ENCODE measurements around the gene ZBTB2.

The ZBTB2 gene, protein sequence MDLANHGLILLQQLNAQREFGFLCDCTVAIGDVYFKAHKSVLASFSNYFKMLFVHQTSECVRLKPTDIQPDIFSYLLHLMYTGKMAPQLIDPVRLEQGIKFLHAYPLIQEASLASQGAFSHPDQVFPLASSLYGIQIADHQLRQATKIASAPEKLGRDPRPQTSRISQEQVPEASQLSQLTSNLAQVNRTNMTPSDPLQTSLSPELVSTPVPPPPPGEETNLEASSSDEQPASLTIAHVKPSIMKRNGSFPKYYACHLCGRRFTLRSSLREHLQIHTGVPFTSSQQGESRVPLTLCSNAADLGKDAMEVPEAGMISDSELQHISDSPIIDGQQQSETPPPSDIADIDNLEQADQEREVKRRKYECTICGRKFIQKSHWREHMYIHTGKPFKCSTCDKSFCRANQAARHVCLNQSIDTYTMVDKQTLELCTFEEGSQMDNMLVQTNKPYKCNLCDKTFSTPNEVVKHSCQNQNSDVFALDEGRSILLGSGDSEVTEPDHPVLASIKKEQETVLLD

DNA sequence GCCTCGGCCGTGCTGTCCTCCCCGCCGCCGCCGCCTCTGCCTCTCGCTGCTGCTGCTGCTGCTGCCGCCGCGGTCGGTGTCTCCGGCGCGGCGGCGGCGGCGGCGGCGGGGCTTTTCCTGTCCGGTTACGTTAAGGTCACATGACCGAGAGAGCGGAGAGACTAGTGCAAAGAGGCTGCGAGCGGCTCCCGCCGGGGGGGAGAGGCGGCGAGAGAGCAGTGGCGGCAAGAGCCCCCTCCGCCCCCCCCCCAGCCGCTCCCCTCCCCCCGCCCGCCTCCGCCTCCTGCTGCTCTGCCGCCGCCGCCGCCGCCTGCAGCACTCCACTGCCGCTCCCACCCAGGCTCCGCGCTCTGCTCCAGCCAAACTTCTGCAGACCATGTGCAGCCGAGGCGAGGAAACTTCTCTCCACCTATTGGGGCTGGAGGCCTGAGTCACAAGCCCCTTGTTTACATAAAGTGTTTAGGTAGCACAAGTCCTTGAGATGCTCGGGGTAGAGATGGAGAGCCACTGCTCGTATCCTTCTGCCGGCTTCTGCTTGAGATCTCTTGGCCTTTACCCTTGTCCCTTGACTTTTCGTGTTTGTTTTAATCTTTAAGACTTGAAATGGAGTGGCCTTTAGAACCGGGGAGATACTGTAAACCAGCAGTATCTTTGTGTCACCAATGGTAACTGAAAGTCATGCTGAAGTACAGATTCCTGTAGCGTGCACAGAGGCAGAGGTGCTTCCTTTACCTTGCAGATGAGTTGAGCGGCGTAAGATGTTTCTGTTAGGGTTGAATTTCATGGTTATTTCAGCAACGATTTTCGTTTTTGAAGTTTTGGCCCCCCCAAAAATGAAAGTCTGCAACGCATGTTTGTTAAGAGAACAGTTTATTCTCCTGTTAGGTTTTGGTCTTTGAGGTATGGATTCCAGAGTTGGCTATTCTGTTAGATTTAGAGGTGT is at the start of gene ZBTB2:
Gene ZBTB2, minus strand, starts transcription at position 89 of the 943 bp plus-strand sequence. CDS start 17,922 bp downstream, outside the sequence.
- peak; percentile 14 for DNase-seq

GRCh38 chr6:151440930-151441329 is 49.6 kb upstream of the ZBTB2 start:
- no peak for DNase-seq

DNA sequence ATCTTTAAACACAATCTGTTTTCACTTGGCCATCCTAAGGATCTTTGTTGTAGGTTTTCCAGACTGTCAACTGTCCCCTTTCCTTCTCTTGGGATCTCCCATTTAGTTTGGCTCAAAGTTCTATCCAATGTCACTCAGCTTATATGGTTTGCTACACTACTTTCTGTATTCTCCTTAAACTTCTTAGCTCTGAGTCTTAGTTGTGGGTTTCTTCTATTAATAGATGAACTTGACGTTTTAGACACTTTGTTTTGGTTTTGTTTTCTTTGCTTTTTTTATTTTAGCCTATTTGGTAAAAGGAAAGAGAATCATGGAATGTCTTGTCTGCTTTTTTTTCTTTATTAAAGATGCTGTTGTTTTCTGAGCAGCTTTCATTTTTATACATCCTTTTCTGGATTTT is 49.1 kb upstream of the ZBTB2 start:
- DNase-seq = no peak

DNA sequence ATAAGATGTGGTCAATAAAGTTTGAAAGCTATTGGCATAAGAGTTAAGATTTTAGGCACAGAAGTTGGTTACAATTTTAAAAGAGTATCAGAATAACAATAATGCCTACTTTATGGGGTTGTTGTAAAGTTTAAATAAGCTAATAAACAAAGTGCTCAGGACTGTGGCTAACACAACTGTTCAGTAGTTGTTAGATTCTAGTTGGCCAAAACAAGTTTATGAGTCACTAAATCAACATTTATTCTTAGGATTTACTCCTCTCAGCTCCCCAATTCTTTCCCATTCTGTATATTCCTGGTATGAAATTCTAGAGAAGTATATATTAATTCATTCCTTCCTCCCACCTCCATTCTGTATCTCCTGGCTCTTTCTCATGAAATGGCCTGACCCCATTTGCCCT is 46.0 kb upstream of the ZBTB2 start:
- no peak for DNase-seq

GRCh38 chr6:151436802-151437201 is 45.4 kb upstream of the ZBTB2 start:
- no peak for DNase-seq

GRCh38 chr6:151436300-151436699 is 44.9 kb upstream of the ZBTB2 start:
- DNase-seq = no peak

DNA sequence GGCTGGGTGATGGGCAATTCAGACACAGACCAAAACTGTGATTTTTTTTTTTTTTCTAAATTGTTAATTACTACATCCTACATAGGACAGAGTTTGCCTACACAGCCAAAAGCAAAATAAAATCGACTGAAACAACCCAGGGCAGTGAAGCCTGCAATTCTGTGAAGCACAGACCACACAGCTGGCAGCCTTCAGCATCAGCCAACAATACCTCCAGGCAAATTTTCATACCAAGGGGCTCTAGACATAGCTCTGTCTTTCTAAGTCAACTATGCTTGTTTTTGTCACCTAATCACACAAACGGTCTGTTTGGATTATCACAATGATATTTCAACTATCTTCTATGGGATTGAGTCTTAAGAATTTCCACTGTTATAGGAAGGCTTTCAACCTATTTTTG is 43.0 kb upstream of the ZBTB2 start:
- DNase-seq = no peak

DNA sequence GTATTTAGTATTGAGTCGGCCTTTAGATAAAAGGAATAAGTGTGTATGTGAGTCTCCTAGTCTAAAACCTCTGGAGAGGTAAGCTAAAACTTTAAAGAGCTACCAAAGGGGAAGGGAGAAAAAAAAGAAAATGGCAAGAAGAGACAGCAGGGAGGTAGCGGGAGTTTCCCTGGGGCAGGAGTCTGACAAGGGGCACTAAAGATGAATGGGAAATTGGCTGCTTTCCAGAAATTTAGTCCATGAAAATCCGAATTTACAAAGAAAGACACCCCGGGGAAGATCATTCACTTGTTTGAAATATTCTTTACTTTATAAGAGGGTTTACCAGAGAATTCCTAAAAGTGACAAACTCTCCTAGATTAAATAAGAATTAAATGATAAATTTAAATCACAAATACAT is 41.3 kb upstream of the ZBTB2 start:
- DNase-seq = no peak

DNA sequence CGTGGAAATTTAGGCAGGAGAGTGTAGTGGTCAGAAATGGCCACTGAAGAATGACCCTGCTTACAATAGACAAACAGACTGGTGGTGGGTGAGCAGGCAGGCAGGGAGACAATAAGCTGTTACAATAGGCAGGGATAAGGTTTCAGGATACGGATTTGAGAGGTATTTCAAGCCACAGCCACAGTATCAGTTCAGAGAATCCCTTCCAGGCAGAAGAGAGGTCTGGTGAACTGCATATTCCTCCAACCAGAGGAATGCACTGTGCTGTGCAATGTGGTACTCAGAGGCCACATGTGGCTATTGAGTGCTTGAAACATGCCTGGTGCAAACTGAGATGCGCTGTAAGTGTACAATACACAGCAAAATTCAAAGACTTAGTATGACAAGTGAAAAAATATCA is 40.0 kb upstream of the ZBTB2 start:
- no peak for DNase-seq

- DNase-seq = no peak
These were observed 39.5 kb upstream of the ZBTB2 start for GRCh38 chr6:151430886-151431285.

- no peak for DNase-seq
These were observed 36.9 kb upstream of the ZBTB2 start for GRCh38 chr6:151428093-151428735.

DNA sequence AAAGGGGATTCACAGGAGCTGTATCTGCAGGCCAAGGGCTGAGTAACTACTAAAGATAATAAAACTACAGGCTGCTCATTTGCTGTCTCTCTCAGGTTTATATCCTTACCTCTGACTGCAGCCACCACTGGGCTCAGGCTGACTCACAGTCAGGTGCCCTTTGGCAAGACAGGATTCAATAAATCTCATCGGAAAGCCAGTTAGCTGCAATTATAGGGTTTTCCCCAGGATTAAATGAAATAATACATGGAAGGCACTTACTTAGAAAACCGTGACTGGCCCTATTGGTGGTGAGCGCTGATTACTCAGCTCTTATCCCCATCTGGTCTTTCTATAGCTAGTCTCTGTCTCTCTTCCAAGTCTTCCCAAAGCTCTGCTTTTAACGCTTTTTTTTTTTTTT is 34.2 kb upstream of the ZBTB2 start:
- DNase-seq = peak; percentile 63

GRCh38 chr6:151422981-151423380 is 31.6 kb upstream of the ZBTB2 start:
- no peak for DNase-seq

- no peak for DNase-seq
These were observed 26.1 kb upstream of the ZBTB2 start for GRCh38 chr6:151417477-151417876.

GRCh38 chr6:151414641-151415260 is 23.4 kb upstream of the ZBTB2 start:
- no peak for DNase-seq

GRCh38 chr6:151413372-151414145 is 22.2 kb upstream of the ZBTB2 start:
- no peak for DNase-seq

DNA sequence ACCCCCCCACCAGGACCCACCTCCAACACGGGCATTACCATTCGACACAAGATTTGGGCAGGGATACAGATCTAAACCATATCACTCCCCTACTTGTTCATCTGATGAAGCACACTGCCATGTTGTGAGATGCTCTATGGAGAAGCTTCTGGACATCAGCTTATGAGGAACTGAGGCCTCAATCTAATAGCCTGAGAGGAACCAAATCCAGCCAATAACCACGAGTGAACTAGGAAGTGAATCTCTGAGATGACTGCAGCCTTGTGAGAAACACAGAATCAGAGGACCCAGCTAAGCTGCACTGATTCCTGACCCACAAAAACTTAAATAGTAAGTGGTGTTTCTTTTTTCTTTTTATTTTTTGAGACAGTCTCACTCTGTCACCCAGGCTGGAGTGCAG is 21.6 kb upstream of the ZBTB2 start:
- DNase-seq = no peak

GRCh38 chr6:151409679-151410078 is 18.3 kb upstream of the ZBTB2 start:
- no peak for DNase-seq

DNA sequence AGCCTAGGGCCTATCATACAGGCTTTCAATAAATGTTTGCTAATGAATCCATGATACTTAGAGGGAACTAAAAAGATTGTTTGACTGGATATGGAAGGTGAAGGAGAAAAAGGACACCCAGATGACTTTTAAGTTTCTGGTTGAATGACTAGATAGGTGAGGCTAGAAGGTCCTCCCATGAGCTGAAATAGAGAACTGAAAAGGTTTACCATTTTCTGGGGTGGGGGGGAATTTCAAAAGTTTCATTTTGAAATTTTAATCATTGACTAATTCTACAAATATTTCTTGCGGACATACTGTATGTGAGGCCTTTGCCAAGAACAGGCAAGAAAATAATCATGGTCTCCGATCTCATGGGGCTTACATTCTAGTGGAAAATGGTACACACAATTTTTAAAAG is 17.9 kb upstream of the ZBTB2 start:
- no peak for DNase-seq

DNA sequence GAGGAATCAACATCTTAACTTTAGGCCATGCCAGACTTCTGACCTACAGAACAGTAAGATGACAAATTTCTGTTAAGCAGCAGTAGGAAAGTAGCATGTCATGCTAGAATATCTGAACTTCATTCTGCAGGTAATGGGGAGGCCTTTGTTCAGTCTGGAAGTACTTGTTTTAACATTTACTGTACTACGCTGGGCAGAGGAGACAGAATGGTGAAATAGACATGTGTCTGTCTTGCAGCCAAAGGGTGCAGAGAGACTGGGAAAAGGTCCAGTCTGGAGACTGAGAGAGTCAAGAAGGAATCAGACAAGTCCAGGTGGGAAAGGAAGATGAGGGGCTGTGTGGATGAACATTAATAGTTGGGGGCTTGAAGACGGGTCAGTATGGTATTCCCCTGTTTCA is 17.5 kb upstream of the ZBTB2 start:
- no peak for DNase-seq

- DNase-seq = no peak
These were observed 12.6 kb upstream of the ZBTB2 start for GRCh38 chr6:151403919-151404308.

GRCh38 chr6:151402228-151402627 is 10.9 kb upstream of the ZBTB2 start:
- DNase-seq = no peak

Measured in T1000 (cell line).